ENCODE results near the gene EARS2.

The EARS2 gene

DNA sequence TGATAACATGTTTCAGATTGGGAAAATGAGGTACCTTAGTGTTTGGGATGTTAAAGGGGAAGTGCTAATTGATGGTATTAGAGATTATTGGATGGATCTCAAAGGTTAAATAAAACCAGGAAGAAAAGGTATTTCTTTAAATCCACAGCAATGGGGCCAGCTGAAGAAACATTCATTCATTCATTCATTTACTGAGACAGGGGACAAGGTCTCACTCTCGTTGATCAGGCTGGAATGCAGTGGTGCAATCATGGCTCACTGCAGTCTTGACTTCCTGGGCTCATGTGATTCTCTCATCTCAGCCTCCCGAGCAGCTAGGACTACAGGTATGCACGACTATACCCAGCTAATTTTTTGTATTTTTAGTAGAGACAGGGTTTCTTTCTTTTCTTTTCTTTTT is 19.8 kb downstream of the EARS2 start:
- TF ChIP-seq CTCF (IDR thresholded peaks at IDR 0.05; ENCODE audit: low read length, missing control alignments), result no peak
- DNase-seq (ENCODE audit: low read depth), result no peak
- no peak overlapping the region for H3K4me3 ChIP-seq (replicated peaks; ENCODE audit: low read depth, low read length)

GRCh38 chr16:23535901-23536300 is 21.2 kb downstream of the EARS2 start:
- DNase-seq (ENCODE audit: low read depth), result no peak
- no peak overlapping the region for H3K4me3 ChIP-seq (replicated peaks; ENCODE audit: low read depth, low read length)
- TF ChIP-seq CTCF (IDR thresholded peaks at IDR 0.05; ENCODE audit: low read length, missing control alignments), result no peak

- no peak for DNase-seq (ENCODE audit: low read depth)
- no peak overlapping the region for H3K4me3 ChIP-seq (replicated peaks; ENCODE audit: low read depth, low read length)
- no peak for TF ChIP-seq CTCF (IDR thresholded peaks at IDR 0.05; ENCODE audit: low read length, missing control alignments)
Observed at GRCh38 chr16:23534868-23535860, 22.0 kb downstream of the EARS2 start.

- TF ChIP-seq CTCF (IDR thresholded peaks at IDR 0.05; ENCODE audit: low read length, missing control alignments), result no peak
- DNase-seq (ENCODE audit: low read depth), result no peak
- no peak overlapping the region for H3K4me3 ChIP-seq (replicated peaks; ENCODE audit: low read depth, low read length)
Observed at GRCh38 chr16:23532448-23532847, 24.7 kb downstream of the EARS2 start.

- no peak for DNase-seq (ENCODE audit: low read depth)
- no peak overlapping the region for H3K4me3 ChIP-seq (replicated peaks; ENCODE audit: low read depth, low read length)
- no peak for TF ChIP-seq CTCF (IDR thresholded peaks at IDR 0.05; ENCODE audit: low read length, missing control alignments)
Observed at GRCh38 chr16:23530062-23530461, 27.1 kb downstream of the EARS2 start.

- no peak for DNase-seq (ENCODE audit: low read depth)
- no peak for TF ChIP-seq CTCF (IDR thresholded peaks at IDR 0.05; ENCODE audit: low read length, missing control alignments)
Observed at GRCh38 chr16:23528644-23529310, 28.4 kb downstream of the EARS2 start.

More at GRCh38 chr16:23528644-23529310, 28.4 kb downstream of the EARS2 start:
- no peak overlapping the region for H3K4me3 ChIP-seq (replicated peaks; ENCODE audit: low read depth, low read length)
